GM23248 (cell line): Measurements from ENCODE around the gene DRAXIN. TPM values are rescaled to one million over a fixed set of nuclear protein-coding genes. Genes with fewer than 3 reads are reported as not detected.

Experiments
- DNase-seq: peaks from one replicate; pipeline ENCODE4 v3.0.0-alpha.2; 2015
- H2AFZ ChIP-seq: fragments of 200-600 bp; sonication (generic); 2 replicates; pipeline ENCODE4 v1.6.1; 2016; ENCODE audit warnings: antibody characterized with exemption
- H3F3A ChIP-seq: fragments of 200-600 bp; sonication (generic); 2 replicates; pipeline ENCODE4 v1.6.1; 2016; ENCODE audit warnings: mild to moderate bottlenecking, antibody characterized with exemption, mixed run types; ENCODE audit not compliant: insufficient read depth
- H3K27ac ChIP-seq: fragments of 200-600 bp; sonication (generic); 2 replicates; pipeline ENCODE4 v1.5.1; 2016; ENCODE audit warnings: mild to moderate bottlenecking
- H3K27me3 ChIP-seq: fragments of 200-600 bp; sonication (generic); replicated peaks from 2 replicates; pipeline ENCODE4 v1.6.1; 2016; ENCODE audit warnings: mild to moderate bottlenecking; ENCODE audit not compliant: insufficient read depth
- H3K36me3 ChIP-seq: fragments of 200-600 bp; sonication (generic); 2 replicates; pipeline ENCODE4 v1.6.1; 2016; ENCODE audit warnings: low read depth, mild to moderate bottlenecking
- H3K4me1 ChIP-seq: fragments of 200-600 bp; sonication (generic); 2 replicates; pipeline ENCODE4 v1.6.1; 2016; ENCODE audit warnings: mild to moderate bottlenecking; ENCODE audit not compliant: insufficient read depth
- H3K4me2 ChIP-seq: fragments of 200-600 bp; sonication (generic); one replicate; pipeline ENCODE4 v1.6.1; 2016; ENCODE audit warnings: mild to moderate bottlenecking; ENCODE audit not compliant: unreplicated experiment
- H3K4me3 ChIP-seq: fragments of 200-600 bp; sonication (generic); 2 replicates; pipeline ENCODE4 v1.5.1; 2016; ENCODE audit warnings: mild to moderate bottlenecking
- H3K79me2 ChIP-seq: fragments of 200-600 bp; sonication (generic); 2 replicates; pipeline ENCODE4 v1.6.1; 2016; ENCODE audit warnings: mild to moderate bottlenecking; ENCODE audit not compliant: insufficient read depth
- H3K9ac ChIP-seq: fragments of 200-600 bp; sonication (generic); 2 replicates; pipeline ENCODE4 v1.6.1; 2016; ENCODE audit warnings: mild to moderate bottlenecking
- H3K9me2 ChIP-seq: fragments of 200-600 bp; sonication (generic); 2 replicates; pipeline ENCODE4 v1.6.1; 2016; ENCODE audit warnings: mixed run types, mild to moderate bottlenecking, moderate library complexity; ENCODE audit not compliant: insufficient read depth
- H3K9me3 ChIP-seq: fragments of 200-600 bp; sonication (generic); one replicate; pipeline ENCODE4 v1.6.1; 2017; ENCODE audit warnings: low read depth
- H4K20me1 ChIP-seq: fragments of 200-600 bp; sonication (generic); 2 replicates; pipeline ENCODE4 v1.6.0; 2016; ENCODE audit not compliant: insufficient read depth
- EZH2 ChIP-seq: fragments of 200-600 bp; sonication (generic); IDR thresholded peaks from 2 replicates; pipeline ENCODE4 v1.6.1; 2018; ENCODE audit warnings: antibody characterized with exemption, mild to moderate bottlenecking; ENCODE audit not compliant: insufficient read depth, poor library complexity, severe bottlenecking
- EZH2phosphoT487 ChIP-seq: fragments of 200-600 bp; sonication (generic); IDR thresholded peaks from 2 replicates; pipeline ENCODE4 v1.6.1; 2018; ENCODE audit warnings: antibody characterized with exemption, moderate library complexity, mild to moderate bottlenecking, low read depth; ENCODE audit not compliant: insufficient read depth
- WGBS, 2 experiments: methylation state at CpG; one replicate each; pipeline ENCODE4 v1.1.6; 2015 to 2017; ENCODE audit warnings: low lambda C conversion rate in 2 of 2, low coverage in 1 of 2; ENCODE audit errors: missing lambda C conversion rate in 2 of 2; 5-methylcytosine and 5-hydroxymethylcytosine counted together
- in situ Hi-C: fragments of 300-500 bp; cut with MboI; formaldehyde crosslinking; loops from 2 replicates; pipeline ENCODE4 v1.15.0; 2020
- polyA plus RNA-seq: library from polyadenylated mRNA; unstranded; fragments of >200 nt; fragmentation: Nextera tagmentation; extraction: Ambion mirVana; gene quantifications from 2 replicates; pipeline ENCODE4 v1.2.1, GENCODE V29; 2016
- total RNA-seq: library from RNA; depleted of rRNA; stranded (reverse); fragments of >200 nt; shearing (Covaris generic); gene quantifications from 2 replicates; pipeline ENCODE4 v1.2.3, GENCODE V29; 2014

DRAXIN gene
- total and polyA plus RNA-seq, 2 experiments from 2014 or later, result 0.06 to 0.11 TPM

- Histone ChIP-seq H3F3A (no peaks in the 10 kb centered on the region), H2AFZ (no peak overlapping the region), H3K4me2 (no peak overlapping the region), H3K27me3 (peaks cover 14% of the 10 kb centered on the region; the same call in 1 of the 2 replicates), H3K79me2 (no peaks in the 10 kb centered on the region), H3K36me3 (no peaks in the 10 kb centered on the region), H3K9ac (no peak overlapping the region), H3K27ac (no peak overlapping the region), H3K9me3 (no peaks in the 10 kb centered on the region), H3K4me1 (no peaks in the 10 kb centered on the region), H4K20me1 (no peaks in the 10 kb centered on the region), H3K9me2 (no peaks in the 10 kb centered on the region), H3K4me3 (no peak overlapping the region)
- in situ Hi-C loops, result no loop called here
- TF ChIP-seq EZH2 (no peak), EZH2phosphoT487 (no peak)
- WGBS, 2 experiments, result 77% methylated on average over 5 of the region's 5 CpGs
- DNase-seq, result no peak
These were observed 20.0 kb downstream of the DRAXIN start for GRCh38 chr1:11711490-11711889.

DNA sequence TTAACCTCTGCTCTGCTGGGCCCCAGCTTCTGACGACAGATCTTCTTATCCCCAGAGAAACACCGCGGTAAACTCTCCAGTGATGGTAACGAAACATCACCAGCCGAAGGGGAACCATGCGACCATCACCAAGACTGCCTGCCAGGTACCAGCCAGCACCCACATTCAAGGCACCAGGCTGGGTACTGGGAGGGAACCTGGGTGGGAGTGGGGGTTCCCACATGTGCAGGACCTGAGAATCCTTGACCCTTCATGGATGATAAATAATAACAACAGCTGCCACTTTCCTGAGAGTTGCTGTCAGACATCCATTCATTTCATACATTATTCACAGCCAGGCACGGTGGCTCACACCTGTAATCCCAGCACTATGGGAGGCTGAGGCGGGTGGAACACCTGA, 20.8 kb downstream of the DRAXIN start:
- Histone ChIP-seq H3K79me2 (no peaks in the 10 kb centered on the region), H3K4me2 (no peak overlapping the region), H3K4me3 (no peak overlapping the region), H3K36me3 (no peaks in the 10 kb centered on the region), H3K9ac (no peak overlapping the region), H3K27ac (no peak overlapping the region), H3K27me3 (peaks cover 14% of the 10 kb centered on the region; the same call in 1 of the 2 replicates), H3K4me1 (no peaks in the 10 kb centered on the region), H4K20me1 (no peaks in the 10 kb centered on the region), H3K9me3 (no peaks in the 10 kb centered on the region), H3F3A (no peaks in the 10 kb centered on the region), H3K9me2 (no peaks in the 10 kb centered on the region), H2AFZ (no peak overlapping the region)
- WGBS, 2 experiments, result 69 to 71% methylated on average over 8 of the region's 8 CpGs
- no peak for DNase-seq
- TF ChIP-seq EZH2, result no peak
- in situ Hi-C loops, result no loop called here

GRCh38 chr1:11713095-11713494, 21.6 kb downstream of the DRAXIN start:
- no peak overlapping the region for H2AFZ ChIP-seq

GRCh38 chr1:11714831-11715575, 23.5 kb downstream of the DRAXIN start:
- Histone ChIP-seq H4K20me1 (no peaks in the 10 kb centered on the region), H3K4me3 (no peak overlapping the region), H2AFZ (no peak overlapping the region), H3F3A (no peaks in the 10 kb centered on the region), H3K4me2 (no peak overlapping the region), H3K27ac (no peak overlapping the region), H3K9ac (no peak overlapping the region), H3K9me3 (no peaks in the 10 kb centered on the region), H3K36me3 (no peaks in the 10 kb centered on the region), H3K9me2 (no peaks in the 10 kb centered on the region), H3K27me3 (peaks cover 14% of the 10 kb centered on the region; the same call in 1 of the 2 replicates), H3K79me2 (no peaks in the 10 kb centered on the region), H3K4me1 (no peaks in the 10 kb centered on the region)
- TF ChIP-seq EZH2phosphoT487, result no peak
- no peak for TF ChIP-seq EZH2
- in situ Hi-C loops, result loop anchor here (5.0 kb wide), 1 partner anchor 58 kb away; no protein-coding TSS in a partner anchor
- WGBS, 2 experiments, result 53 to 58% methylated on average over 24 of the region's 24 CpGs
- DNase-seq, result no peak

More at GRCh38 chr1:11713095-11713494, 21.6 kb downstream of the DRAXIN start:
- Histone ChIP-seq H3K27me3 (peaks cover 14% of the 10 kb centered on the region; the same call in 1 of the 2 replicates), H3F3A (no peaks in the 10 kb centered on the region), H3K4me1 (no peaks in the 10 kb centered on the region), H3K27ac (no peak overlapping the region), H3K9me3 (no peaks in the 10 kb centered on the region), H3K79me2 (no peaks in the 10 kb centered on the region), H3K4me3 (no peak overlapping the region), H3K9ac (no peak overlapping the region), H3K9me2 (no peaks in the 10 kb centered on the region), H3K36me3 (no peaks in the 10 kb centered on the region), H3K4me2 (no peak overlapping the region), H4K20me1 (no peaks in the 10 kb centered on the region)
- no peak for TF ChIP-seq EZH2phosphoT487
- TF ChIP-seq EZH2, result no peak
- DNase-seq, result no peak
- in situ Hi-C loops, result no loop called here
- WGBS, 2 experiments, result 76 to 83% methylated on average over 11 of the region's 11 CpGs
